ENCODE results near the gene ADRM1.
A peak's percentile ranks its signal among the peaks of the same experiment; 100 is the strongest.

ADRM1 gene

GRCh38 chr20:62350629-62351422 lies 48.0 kb downstream of the ADRM1 start:
- TF ChIP-seq CTCF (IDR thresholded peaks at IDR 0.05; ENCODE audit: insufficient read depth, missing control alignments), result no peak
- DNase-seq (ENCODE audit: insufficient read length, low spot score) (no peak), FAIRE-seq (no peak)

- no peak for TF ChIP-seq CTCF (IDR thresholded peaks at IDR 0.05; ENCODE audit: insufficient read depth, missing control alignments)
- FAIRE-seq (no peak), DNase-seq (ENCODE audit: insufficient read length, low spot score) (no peak)
Observed at GRCh38 chr20:62351469-62352401, 48.9 kb downstream of the ADRM1 start.

- DNase-seq (ENCODE audit: insufficient read length, low spot score) (no peak), FAIRE-seq (no peak)
Observed at GRCh38 chr20:62352402-62353288, 49.8 kb downstream of the ADRM1 start.

GRCh38 chr20:62353289-62354030 lies 50.7 kb downstream of the ADRM1 start:
- no peak for DNase-seq (ENCODE audit: insufficient read length, low spot score)
- no peak for TF ChIP-seq CTCF (IDR thresholded peaks at IDR 0.05; ENCODE audit: insufficient read depth, missing control alignments)
- no peak for FAIRE-seq

More at GRCh38 chr20:62352402-62353288, 49.8 kb downstream of the ADRM1 start:
- peak; percentile 44 for TF ChIP-seq CTCF (IDR thresholded peaks at IDR 0.05; ENCODE audit: insufficient read depth, missing control alignments)

GRCh38 chr20:62354031-62354808 lies 51.4 kb downstream of the ADRM1 start:
- DNase-seq (ENCODE audit: insufficient read length, low spot score), result no peak
- no peak for TF ChIP-seq CTCF (IDR thresholded peaks at IDR 0.05; ENCODE audit: insufficient read depth, missing control alignments)
- no peak for FAIRE-seq

Data from D721Med (cell line).